Stimulated activated CD8-positive, alpha-beta memory T cell treated with anti-CD3 and anti-CD28 coated beads, Interleukin-4, amount 100 ng/mL, for 1 hour (primary cell): ENCODE data around the gene CIDEA.

Source experiments
- DNase-seq, 2 donors: peaks; one replicate each; pipeline ENCODE4 v3.0.0-alpha.2; 2020; ENCODE audit warnings: low read depth in 2 of 2, low spot score in 1 of 2

Gene CIDEA

DNA sequence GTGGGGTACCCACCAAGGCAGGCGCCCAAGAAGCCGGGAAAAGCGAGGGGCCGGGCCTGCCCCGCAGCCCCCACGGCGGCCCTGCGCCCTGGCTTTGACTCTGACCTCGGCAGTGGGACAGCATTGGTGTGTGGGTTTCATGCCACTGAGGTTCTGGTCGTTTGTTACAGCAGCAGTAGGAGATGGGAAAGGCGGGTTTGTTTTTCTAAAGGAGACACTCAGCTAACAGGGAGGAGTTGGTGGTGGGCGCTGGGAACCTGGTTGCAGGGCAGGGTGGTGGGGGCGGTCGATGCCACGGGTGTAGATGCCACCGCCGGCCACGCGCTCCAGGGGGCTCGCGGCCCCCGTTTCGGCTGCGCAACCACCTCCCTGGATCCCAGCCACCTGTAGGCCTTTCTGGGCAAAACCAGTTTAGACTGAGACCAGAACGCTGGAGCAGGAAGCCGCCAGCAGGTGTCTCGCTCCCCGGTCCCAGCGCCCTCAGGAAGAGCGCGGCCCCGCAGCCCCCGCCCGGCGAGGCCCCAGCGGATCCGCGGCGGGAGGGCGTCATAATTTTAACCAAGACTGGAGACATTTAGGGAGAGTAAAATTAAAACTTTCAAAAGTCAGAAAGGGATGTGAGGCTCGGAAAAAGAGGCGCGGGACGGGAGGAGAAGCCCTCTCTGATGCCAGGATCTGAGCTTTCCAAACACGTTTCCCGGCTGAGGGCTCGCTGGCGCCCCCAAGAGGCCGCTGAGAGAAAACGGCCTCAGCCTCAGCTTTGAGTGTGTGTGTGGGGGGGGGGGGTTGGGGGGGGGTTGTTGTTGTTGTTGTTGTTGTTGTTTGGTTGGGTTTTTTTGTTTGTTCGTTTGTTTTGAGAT is 17.4 kb downstream of the CIDEA start:
- DNase-seq = peak in 1 of 2 donors; percentile 12

DNA sequence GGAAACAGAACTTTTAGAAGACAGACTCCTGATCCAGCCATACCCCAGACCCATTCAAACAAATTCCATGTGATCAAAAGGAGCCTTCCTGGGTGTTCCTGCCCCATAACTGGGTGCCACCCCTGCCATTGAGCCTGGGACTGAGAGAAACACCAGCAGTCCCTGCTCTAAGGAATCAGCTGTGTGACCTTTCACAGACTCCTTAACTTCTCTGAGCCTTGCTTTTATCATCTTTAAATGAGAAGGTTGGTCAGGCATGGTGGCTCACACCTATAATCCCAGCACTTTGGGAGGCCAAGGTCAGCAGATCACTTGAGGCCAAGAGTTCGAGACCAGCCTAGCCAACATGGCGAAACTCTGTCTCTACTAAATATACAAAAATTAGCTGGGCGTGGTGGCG is 20.6 kb downstream of the CIDEA start:
- no peak for DNase-seq

DNA sequence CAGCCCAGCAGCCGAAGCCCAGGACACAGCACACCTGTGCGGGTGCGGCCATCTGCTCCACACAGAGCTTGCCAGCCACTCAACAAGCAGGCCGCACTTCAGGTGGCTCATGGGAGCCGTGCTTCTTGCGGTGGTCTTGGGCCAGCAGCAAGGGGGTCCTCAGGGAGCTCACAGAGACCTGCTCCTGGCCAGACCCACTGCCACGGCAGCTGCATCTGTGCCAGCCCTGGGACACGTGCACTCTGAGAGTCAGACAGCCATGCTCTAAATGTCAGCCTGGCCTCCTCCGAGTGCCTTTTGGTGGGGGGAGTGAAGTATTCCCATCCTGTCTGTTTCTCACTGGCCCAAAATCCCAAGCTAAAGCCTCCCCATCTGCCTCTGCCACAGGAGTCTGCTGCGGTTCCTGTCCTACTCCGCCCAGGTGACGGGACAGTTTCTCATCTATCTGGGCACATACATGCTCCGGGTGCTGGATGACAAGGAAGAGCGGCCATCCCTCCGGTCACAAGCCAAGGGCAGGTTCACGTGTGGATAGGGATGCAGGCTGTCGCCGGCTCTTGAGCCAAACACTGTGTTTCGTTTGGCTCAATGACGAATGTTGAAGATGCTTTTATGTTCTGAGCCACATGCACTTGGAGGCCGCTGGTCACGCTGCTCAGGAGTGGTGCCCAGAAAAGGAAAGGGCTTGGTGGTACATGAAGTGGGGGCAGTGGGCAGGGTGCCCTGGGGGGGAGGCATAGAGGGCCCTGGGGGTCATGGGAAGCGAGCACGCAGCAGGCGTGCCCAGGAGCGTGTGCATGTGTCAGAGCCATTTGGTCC is 22.8 kb downstream of the CIDEA start:
- DNase-seq = no peak

DNA sequence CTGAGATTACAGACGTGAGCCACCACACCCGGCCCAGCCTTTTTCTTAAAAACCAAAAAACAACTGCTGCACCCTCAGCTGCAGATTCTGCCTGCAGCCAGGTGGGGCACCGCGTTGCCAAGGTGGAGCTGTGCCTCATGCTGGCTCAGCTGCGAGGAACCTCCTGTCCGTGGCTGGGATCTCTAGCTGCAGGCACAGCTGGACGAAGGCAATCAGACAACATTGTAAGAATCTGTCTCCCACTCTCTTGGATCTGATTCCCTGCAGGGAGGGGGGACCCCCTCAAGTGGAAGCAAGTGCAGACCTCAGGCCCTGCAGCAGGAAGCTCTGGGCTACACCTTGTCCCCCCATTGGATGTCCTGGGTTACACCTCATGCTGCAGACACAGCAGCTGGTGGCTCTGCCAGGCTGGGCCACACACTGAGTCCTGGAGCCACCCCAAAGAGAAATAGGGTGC is 24.1 kb downstream of the CIDEA start:
- DNase-seq = no peak

DNA sequence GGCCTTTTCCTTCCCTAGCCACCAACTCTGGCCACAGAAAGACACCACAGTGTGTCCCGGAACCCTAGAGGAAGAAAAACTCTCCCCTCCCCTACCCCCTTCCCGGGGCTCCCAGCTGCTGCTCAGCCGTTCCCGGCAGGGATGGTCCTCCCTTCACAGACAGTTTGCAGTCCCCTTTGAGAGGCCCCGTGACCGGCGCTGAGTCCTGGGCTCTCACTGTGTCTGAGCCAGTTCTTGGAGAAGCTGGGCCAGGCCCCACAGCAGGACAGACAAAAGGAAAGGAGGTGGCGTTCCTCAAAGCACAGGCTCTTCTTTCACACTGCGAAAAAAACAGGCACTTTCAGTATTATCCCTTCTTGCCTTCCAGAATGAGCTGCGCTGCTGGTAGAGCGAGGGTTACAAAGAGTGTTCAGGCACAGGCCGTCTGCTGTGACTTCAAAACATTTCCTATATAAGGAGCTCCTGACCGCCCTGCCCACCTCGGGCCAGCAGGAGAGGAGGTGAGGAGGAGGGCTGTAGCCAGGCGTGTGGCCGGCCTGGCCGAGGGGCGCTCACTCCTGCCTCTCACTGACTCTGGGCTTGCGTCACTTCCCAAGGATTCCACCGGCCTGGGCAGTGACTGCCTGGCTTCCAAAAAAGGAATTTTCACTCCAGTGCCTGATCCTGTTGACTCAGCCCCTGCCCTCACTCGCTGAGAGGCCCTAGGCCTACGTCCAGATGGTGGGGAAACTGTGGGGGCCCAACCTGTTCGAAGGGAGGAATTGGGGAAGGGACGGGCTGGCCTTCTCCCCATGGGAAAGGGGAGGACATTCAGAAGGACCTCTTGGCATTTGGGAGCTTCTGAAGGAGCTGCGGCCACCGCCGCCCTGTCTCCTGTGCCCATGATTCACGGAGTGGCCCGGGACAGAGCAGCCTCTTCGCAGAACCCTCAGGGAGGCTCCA is 24.9 kb downstream of the CIDEA start:
- no peak for DNase-seq

DNA sequence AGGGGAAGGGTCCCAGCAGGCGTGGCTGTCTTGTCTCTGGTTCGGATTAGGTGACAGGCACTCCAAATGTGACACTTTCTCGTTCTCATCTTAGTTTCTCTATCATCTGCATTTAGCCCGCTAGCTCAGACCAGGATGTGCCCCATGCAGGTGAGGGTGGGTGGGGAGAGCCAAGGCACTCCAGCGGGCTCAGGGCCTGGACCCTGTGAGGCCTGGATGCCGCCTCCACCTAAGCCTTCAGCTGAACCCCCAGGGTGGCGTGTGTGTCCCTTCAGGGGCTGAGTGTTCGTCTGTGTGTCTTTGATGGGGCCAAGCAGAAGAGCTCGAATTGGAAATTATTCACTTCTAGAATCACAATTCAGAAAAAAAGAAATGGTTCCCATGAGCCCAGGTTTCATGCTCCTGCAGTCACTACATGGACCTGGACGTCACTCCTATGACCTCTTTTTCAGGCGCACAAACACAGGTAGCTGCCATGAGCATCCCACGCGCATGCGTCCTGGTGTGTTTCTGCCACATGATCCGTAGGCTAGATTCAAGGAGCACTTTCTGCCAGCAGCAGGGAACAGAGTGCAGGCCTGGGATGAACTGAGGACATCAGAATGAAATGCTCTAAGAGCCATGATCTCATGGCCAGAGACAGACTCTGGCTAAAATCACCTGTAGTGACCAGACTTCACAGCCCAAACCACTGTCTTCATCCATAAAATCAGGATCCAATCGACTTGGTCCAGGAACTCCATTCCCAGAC is 25.8 kb downstream of the CIDEA start:
- no peak for DNase-seq

DNA sequence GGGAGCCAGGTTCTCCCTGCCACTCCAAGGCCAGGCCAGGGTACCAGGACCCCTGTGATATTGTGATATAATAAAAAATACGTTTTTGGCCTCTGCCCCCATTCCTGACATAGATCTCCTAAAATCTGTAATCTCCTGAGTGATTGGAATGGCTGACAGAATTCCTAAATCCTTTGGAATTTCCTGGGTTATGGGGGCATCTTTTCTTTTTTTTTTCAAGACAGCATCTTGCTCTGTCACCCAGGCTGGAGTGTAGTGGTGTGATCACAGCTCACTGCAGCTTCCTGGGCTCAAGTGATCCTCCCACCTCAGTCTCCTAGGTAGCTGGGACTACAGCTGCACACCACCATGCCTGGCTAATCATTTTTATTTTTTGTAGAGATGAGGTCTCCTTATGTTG is 27.7 kb downstream of the CIDEA start:
- DNase-seq = no peak

DNA sequence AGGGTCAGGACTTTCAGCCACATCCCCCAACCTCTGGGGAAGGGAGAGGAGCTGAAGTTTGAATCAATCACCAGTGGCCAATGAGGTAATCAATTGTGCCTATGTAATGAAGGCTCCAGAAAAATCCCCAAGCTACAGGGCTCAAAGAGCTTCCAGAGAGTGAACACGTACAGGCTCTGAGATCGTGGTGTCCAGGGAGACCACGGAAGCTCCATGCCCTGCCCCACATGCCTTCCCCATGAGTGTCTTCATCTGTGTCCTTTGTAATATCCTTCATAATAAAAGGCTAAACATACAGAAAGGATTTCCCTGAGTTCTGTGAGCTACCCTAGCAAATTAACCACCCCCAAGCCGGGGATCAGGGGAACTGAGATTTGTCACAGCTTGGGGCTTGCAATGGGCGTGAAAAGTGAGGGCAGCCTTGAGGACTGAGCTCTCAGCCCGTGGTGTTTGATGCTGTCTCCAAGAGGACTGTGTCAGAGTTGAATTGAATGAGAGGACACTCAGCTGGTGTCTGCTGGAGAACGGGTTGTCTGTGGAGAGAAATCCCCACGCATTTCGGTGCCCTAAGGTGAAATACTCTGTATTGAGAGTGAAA is 28.4 kb downstream of the CIDEA start:
- DNase-seq = no peak

DNA sequence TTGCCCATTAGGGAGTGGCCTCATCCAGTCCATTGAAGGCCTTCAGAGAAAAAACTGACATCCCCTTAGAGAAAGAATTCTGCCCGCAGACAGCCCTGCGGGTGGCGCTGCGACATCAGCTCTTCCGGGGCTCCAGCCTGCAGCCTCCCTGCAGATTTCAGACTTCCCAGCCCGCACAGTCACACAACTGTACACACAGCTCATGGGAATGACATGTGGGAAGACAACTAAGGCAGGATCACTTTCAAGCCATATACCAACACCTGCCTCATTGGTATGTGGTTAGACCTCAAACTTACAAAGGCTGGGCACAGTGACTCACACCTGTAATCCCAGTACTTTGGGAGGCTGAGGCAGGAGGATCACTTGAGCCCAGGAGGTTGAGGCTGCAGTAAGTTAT is 29.1 kb downstream of the CIDEA start:
- DNase-seq = no peak

DNA sequence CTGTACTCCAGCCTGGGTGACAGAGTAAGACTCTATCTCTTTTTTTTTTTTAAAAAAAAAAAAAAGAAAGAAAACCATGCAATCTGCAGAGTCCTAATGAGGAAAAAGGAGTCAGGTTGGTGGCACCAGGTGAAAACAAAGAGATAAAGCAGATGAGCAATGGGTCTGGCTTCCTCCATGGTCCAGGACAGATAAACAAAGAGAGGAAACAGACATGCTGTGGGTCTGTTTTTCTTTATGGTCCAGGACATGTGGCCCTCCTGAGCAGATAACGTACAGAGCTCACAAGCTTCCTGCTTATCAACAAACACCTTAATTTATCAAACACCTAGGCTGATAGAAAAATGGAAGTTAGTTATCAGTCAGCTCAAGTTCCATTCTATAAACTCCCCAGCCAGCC is 29.5 kb downstream of the CIDEA start:
- DNase-seq = no peak

DNA sequence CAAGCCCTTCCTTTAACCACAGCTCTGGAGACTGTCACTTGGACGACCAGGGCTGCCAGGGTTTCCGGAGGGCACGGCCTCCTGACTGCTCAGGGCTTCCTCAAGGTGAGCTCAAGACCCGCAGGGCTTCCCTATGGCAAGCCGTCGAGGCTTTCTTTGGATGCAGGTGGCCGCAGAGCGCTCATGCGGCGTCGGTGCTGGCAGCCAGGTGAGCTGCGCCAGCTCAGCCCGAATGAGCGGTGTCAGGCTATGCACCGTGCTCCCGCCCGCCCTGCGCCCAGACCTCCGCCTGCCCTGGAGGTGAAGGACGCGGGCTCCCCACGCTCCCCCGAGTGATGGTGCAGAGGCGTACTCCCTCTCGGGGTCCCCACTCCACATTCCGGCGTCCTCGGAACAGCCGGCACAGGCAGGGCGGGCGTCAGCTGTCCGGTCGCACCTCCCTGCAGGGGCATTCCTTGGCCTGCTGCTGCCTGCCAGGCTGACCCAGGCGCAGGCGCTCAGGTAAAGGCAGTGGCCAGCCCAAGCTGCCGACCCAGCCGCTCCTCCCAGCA is 33.0 kb downstream of the CIDEA start:
- no peak for DNase-seq

DNA sequence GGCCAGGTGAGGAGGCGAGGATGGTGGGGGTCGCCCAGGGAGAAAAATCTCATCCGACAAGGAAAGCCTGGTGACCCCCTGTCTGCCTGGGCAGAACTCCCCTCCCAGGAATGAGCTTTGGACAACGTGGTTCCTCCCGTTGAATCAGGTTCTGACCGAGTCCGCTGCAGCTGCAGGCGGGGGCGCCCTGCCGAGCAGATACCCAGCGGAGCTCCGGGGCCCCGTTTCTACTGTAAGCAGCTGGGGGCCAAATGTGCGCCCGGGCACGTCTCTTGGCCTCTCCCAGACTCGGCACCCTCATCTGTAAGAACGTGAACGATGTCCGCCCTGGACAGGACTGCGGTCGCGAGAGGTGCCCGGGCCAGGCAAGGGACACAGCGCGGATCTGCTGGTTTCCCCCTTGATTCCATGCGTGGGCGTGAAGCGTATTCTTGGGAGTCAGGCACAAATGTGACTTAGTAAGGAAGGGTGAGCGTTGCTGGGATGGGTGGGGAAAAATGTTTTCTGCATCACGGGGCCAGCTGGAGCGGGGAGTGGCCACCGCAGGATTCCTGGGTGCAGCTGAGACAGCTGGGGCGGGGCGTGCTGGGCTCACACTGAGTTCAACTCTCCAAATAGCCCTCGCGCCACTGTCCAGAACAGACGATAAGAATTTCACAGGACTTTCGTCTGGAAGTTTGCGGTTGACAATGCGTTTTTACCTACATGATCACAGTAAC is 33.7 kb downstream of the CIDEA start:
- DNase-seq = no peak

DNA sequence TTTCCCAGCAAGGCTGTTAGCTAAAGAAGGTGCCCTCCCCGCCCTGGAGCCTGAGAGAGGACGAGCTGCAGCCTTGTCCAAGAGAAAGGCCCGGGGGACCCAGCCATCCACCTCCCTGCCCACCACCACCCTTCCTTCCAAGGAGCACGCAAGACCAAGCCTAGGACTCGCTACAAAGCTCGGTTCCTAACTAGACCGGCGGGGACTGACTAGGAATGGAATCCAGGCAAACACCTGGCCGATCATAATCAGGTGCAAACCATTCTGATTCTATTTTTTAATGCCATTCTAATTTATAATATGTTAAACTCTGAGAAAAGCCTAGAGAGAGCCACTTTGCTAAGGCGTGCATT is 34.2 kb downstream of the CIDEA start:
- DNase-seq = no peak

DNA sequence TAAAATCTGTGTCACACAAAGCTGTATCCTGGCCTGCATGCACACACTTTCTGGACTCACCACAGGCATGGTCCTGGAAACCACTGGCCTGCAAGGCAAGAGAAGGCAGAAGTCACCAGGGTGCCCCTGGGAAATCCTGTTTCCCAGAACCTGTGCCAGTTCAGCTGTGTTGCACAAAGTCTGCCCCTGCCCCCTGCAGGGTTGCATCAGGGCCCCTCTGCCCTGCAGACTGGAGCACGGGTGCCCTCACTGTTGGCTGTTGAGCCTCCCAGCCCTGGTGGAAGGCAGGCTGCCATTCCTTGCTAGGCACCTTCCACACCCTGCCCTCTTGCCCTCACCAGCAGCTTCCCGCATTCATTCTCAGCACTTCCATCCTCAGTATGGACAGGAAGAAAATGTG is 35.9 kb downstream of the CIDEA start:
- DNase-seq = no peak

DNA sequence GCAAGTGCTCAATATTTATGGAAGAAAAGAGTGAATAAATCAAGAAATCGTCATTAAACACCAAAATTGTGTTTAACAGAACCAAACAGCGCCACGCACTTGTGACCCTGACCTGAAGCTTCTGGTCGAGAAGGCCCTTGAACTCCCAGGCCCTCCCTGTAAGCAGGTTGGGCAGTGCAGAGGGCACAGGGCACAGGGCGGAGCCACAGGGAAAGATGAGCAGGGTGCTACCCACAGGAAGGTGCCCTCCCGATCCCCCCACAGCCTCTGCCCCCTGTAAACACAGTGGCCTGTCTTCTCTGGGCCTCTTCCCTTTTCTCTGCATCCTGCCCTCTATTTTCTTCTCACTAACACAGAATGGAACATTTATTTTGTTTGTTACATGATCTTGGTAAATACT is 37.0 kb downstream of the CIDEA start:
- no peak for DNase-seq

DNA sequence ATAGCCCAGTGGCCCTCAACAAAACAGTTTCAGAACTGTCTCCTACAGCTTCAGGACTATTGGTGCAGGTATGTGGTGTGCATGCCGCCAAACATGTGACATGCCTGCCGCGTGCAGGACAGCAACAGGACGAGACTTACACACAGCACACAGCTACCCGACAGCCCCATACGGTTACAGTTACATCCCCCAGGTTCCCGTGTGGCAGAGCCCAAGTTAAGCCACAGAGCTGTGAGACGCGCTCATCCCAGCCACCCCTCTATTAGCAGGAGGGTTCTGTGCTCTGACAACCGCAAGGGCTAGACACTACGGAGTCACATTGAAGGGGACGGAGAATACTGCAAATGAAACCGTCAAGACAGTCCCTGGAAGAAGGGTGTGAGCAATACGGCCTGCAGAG is 37.5 kb downstream of the CIDEA start:
- no peak for DNase-seq

DNA sequence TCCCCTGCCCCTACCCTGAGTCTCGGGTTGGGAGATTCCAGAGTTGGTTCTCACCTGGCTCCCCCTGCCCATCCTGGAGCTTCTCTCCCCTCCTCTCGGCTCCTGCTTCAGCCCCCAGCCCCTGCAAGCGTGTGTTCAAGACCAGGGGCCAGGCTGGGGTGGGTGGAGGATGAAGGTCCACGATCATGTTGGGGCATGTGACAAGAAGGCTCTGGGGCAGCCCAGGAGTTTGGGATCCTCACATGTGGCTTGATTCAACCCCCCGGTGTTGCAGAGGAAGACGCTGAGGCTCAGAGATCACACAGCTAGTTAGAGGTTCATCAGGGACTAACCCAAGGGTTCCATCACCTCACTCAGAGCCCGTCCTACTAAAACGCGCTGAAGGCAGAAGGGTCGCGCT is 39.7 kb downstream of the CIDEA start:
- no peak for DNase-seq

DNA sequence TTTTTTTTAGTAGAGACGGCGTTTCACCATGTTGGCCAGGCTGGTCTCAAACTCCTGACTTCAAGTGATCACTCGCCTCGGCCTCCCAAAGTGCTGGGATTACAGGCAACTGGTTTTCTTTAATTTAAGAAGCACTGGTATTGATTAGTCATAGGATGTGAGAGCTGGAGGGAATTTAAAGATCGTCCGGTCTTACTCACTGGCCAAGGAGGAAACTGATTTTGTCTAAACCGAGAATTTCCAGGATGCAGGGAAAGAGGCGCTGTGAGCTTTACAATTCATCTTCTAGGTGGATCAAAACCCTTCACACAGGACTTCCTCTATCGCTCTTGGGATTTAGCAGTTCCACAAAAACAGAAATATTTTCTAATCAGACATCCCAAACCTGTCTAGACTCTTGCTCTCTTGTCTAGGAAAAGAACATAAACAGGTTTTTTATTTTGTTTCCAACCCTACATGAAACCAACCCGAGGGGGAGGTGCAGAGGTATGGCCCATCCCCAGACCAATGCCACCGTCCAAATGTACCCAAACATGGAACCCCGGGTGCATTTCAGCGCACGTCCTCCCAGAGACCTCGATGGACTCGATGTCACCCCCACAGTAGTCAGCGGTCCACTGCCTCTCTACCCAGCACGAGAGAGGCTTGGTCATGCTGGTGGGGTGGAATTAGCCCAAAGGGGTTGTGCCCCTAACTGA is 41.4 kb downstream of the CIDEA start:
- DNase-seq = no peak

DNA sequence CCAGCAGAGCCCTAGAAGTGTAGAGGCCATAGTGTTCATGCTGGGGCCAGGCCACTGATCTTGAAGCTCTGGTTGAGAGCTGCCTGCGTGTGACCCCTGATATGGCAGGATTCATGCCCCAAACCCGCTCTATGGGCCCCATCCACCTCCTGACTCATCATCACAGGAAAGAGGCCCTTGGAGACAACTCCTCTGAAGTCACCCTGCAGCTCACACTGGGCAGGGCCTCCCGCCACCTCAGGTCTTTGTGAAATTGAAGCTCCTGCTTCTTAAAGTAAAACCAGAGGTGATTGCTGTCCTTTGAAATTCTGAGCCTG is 41.9 kb downstream of the CIDEA start:
- DNase-seq = no peak
